ENCODE data around the gene NFAT5.
"Not testable (repeated sequence)": the region's sequence is repeated elsewhere in the genome, so short reads cannot be mapped to it uniquely, and the experiment has no call there.

DNA sequence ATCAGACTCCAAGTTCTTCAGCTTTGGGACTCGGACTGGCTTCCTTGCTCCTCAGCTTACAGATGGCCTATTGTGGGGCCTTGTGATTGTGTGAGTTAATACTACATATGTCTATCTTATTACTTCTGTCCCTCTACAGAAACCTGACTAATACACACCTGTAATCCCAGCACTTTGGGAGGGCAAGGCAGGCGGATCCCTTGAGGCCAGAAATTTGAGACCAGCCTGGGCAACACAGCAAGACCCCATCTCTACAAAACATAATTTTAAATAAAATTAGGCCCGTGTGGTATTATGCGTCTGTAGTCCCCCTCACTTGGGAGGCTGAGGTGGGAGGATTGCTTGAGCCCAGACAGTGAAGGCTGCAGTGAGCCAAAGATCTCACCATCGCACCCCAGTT, 165.5 kb downstream of the NFAT5 start:
- TF ChIP-seq POLR2A (IDR thresholded peaks at IDR 0.05), result not testable (repeated sequence)
- TF ChIP-seq, protein P1, sequence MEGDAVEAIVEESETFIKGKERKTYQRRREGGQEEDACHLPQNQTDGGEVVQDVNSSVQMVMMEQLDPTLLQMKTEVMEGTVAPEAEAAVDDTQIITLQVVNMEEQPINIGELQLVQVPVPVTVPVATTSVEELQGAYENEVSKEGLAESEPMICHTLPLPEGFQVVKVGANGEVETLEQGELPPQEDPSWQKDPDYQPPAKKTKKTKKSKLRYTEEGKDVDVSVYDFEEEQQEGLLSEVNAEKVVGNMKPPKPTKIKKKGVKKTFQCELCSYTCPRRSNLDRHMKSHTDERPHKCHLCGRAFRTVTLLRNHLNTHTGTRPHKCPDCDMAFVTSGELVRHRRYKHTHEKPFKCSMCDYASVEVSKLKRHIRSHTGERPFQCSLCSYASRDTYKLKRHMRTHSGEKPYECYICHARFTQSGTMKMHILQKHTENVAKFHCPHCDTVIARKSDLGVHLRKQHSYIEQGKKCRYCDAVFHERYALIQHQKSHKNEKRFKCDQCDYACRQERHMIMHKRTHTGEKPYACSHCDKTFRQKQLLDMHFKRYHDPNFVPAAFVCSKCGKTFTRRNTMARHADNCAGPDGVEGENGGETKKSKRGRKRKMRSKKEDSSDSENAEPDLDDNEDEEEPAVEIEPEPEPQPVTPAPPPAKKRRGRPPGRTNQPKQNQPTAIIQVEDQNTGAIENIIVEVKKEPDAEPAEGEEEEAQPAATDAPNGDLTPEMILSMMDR (IDR thresholded peaks at IDR 0.05), result not testable (repeated sequence)
